Measurements from ENCODE around the gene SLC29A2. TPM values are rescaled to one million over a fixed set of nuclear protein-coding genes. Genes with fewer than 3 reads are reported as not detected.
A peak's percentile ranks its signal among the peaks of the same experiment; 100 is the strongest.

The SLC29A2 gene
- total RNA-seq, 1 donor from 2014 or later, result 35.6 TPM

GRCh38 chr11:66418168-66418985 is 46.8 kb upstream of the SLC29A2 start:
- Mint-ChIP-seq H3K27ac (no peak overlapping the region), H3K4me1 (ENCODE audit: low read depth) (no peaks in the 10 kb centered on the region), H3K27me3 (peaks cover 72% of the 10 kb centered on the region), H3K36me3 (ENCODE audit: insufficient read depth) (no peaks in the 10 kb centered on the region), H3K9me3 (ENCODE audit: low read depth) (no peaks in the 10 kb centered on the region), H3K4me3 (ENCODE audit: low read depth) (no peak overlapping the region)
- DNase-seq (ENCODE audit: low spot score, unreplicated experiment), result peak; percentile 78
- no peak for TF ChIP-seq CTCF (IDR thresholded peaks at IDR 0.05; ENCODE audit: unreplicated experiment)

GRCh38 chr11:66417000-66417399 is 45.4 kb upstream of the SLC29A2 start:
- H3K4me3 Mint-ChIP-seq (ENCODE audit: low read depth), result no peak overlapping the region
- peaks cover 79% of the 10 kb centered on the region for H3K27me3 Mint-ChIP-seq

DNA sequence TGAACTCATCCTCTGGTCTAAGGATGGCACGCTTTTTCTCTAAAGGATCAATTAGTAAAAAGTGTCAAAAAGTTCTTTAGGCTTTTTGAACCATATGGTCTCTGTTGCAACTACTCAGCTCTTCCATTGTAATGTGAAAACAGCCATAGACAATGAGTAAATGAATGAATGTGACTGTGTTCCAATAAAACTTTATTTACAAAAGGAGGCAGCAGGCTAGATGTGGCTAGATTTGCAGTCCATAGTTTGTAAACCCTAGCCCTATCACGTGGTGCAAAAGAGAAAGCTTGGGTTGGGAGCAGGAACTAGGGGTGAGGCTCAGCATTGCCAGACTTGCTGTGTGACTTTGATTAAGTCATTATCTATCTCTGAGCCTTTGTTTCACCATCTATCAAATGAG is 43.9 kb upstream of the SLC29A2 start:
- H3K27me3 Mint-ChIP-seq, result peaks cover 86% of the 10 kb centered on the region
- H3K4me3 Mint-ChIP-seq (ENCODE audit: low read depth), result no peak overlapping the region
- no peaks in the 10 kb centered on the region for H3K36me3 Mint-ChIP-seq (ENCODE audit: insufficient read depth)
- DNase-seq (ENCODE audit: low spot score, unreplicated experiment), result no peak
- H3K4me1 Mint-ChIP-seq (ENCODE audit: low read depth), result no peaks in the 10 kb centered on the region
- no peak for TF ChIP-seq CTCF (IDR thresholded peaks at IDR 0.05; ENCODE audit: unreplicated experiment)
- no peak overlapping the region for H3K27ac Mint-ChIP-seq
- no peaks in the 10 kb centered on the region for H3K9me3 Mint-ChIP-seq (ENCODE audit: low read depth)

More at GRCh38 chr11:66417000-66417399, 45.4 kb upstream of the SLC29A2 start:
- Mint-ChIP-seq H3K36me3 (ENCODE audit: insufficient read depth) (no peaks in the 10 kb centered on the region), H3K9me3 (ENCODE audit: low read depth) (no peaks in the 10 kb centered on the region), H3K27ac (no peak overlapping the region), H3K4me1 (ENCODE audit: low read depth) (no peaks in the 10 kb centered on the region)
- no peak for TF ChIP-seq CTCF (IDR thresholded peaks at IDR 0.05; ENCODE audit: unreplicated experiment)
- DNase-seq (ENCODE audit: low spot score, unreplicated experiment), result no peak

DNA sequence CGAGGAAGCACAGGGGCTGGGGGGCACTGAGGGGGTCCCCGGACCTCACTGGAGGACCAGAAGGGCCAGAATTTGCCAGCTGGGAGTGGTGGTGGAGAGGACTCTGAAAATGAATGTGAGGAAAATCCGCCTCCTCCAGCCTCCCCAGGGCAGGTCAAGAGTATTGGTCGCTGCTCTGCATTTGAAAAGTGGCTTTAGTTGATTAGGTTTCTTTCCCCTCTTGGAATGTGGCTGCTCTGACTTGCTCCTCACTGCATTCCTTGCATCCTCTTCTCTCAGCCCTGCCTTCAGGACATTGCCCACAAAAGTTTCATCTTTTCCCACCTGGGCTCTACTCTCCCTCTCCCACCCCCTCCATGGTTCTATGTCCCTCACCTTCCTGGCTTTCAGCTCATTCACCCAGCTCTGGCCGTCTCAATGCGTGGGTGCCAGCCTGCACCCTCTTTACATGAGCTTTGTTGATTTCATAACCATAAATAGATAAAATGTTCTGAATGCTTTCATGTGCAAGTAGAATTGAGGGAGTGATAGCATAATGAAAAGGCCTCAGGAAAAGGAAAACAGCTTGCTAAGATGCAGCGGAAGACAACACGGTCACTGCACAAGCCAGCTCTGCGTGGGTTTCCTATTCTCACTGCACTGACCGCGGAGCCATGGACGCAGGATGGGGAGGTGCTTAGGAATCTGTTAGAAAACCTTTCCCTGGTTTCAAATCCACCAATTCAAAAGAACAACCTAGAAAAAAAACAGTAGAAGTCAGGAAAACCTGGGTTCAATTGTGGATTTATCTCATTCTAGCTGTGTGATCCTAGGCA is 42.8 kb upstream of the SLC29A2 start:
- no peak overlapping the region for H3K4me3 Mint-ChIP-seq (ENCODE audit: low read depth)
- H3K27me3 Mint-ChIP-seq, result peaks cover 84% of the 10 kb centered on the region
- no peaks in the 10 kb centered on the region for H3K9me3 Mint-ChIP-seq (ENCODE audit: low read depth)
- DNase-seq (ENCODE audit: low spot score, unreplicated experiment), result no peak
- no peaks in the 10 kb centered on the region for H3K4me1 Mint-ChIP-seq (ENCODE audit: low read depth)
- no peaks in the 10 kb centered on the region for H3K36me3 Mint-ChIP-seq (ENCODE audit: insufficient read depth)
- no peak overlapping the region for H3K27ac Mint-ChIP-seq
- TF ChIP-seq CTCF (IDR thresholded peaks at IDR 0.05; ENCODE audit: unreplicated experiment), result no peak

- Mint-ChIP-seq H3K4me1 (ENCODE audit: low read depth) (peaks cover 1% of the 10 kb centered on the region), H3K36me3 (ENCODE audit: insufficient read depth) (no peaks in the 10 kb centered on the region), H3K27ac (no peak overlapping the region), H3K9me3 (ENCODE audit: low read depth) (no peaks in the 10 kb centered on the region), H3K4me3 (ENCODE audit: low read depth) (no peak overlapping the region), H3K27me3 (peaks cover 78% of the 10 kb centered on the region)
- TF ChIP-seq CTCF (IDR thresholded peaks at IDR 0.05; ENCODE audit: unreplicated experiment), result no peak
- no peak for DNase-seq (ENCODE audit: low spot score, unreplicated experiment)
These were observed 41.6 kb upstream of the SLC29A2 start for GRCh38 chr11:66413167-66413566.

Measured in progenitor cell of endocrine pancreas (in vitro differentiated cells).